ENCODE measurements around the gene TRPC4AP.

DNA sequence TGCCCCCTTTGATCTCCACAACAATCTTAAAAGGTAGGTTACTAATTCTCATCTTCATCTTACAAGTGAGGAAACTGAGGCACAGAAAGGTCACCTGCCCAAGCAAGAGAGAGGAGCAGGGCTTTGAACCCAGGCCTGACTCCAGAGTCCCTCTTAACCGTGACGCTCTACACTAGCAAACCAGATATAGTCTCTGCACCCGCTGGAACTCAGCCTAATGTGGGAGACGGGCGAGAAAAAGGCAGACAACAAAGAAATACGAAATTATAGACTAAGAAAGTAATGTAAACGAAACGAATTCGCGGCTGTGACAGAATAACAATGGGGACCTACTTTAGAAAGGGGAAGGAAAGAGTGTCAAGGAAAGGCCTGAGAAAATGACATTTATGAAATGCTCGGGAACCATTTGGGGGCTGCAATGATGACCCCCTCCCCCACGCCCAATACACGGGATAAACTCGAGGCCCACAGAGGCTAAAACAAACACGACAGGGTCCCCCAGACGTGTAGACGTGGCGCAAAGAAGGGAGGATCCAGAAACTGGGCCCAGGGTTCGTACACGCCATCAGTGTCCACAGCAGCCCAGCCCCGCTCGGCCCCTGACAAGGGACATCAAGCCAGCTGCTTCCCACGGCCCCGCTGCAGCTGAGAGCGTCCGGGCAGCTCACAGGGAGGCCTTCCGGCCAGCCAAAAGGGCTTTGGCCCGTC, 637 bp downstream of the TRPC4AP start:
- TF ChIP-seq EP300 (IDR thresholded peaks at IDR 0.05), result no peak
- no peak for TF ChIP-seq CTCF (IDR thresholded peaks at IDR 0.05)

Data from tibial nerve (tissue), 4 donors.